Measurements from ENCODE around the gene ZFP92.
A peak's percentile ranks its signal among the peaks of the same experiment; 100 is the strongest.
"Not testable (repeated sequence)": the region's sequence is repeated elsewhere in the genome, so short reads cannot be mapped to it uniquely, and the experiment has no call there.

ZFP92 gene

DNA sequence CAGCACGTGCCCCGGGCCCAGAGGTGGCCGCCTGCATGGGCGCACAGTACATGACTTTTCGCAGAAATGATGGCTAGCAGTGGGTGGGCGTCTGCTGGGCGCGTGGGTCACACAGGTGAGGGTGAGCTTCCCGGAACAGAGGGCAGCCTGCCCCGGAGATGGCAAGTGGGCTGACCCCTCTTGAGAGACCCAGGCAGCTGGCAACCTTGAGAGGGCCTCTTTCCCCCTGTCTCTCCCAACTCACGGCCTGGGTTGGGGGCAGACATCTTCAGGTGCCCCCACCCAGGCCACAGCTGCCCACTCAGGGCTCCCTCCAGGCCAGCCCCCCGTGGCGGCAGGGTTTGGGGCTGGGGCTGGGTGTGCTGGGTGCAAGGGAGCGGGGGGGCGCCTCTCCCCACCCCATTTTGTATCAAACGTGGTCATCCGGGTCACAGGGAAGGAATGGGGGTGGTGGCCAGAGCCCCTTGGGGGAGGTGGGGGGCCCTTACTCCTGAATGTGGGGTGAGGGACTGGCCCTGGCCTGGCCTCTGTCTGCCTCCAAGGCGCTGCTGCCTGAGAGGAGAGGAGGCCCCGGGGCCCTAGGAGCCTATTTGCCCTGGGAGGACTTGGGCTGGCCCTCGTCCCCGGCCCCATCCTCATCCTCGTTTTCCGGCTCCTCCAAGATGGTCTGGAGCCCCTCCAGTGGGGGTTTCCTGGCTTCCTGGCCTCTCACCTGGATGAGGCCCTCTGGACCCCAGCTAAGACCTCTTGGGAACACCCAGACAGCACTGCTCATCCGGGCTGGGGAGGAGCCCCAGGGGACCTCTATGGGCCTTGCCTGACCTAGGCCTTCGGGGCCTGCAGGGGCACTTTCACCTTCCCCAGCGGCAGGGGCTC is 14.7 kb upstream of the ZFP92 start:
- TF ChIP-seq, protein P1, sequence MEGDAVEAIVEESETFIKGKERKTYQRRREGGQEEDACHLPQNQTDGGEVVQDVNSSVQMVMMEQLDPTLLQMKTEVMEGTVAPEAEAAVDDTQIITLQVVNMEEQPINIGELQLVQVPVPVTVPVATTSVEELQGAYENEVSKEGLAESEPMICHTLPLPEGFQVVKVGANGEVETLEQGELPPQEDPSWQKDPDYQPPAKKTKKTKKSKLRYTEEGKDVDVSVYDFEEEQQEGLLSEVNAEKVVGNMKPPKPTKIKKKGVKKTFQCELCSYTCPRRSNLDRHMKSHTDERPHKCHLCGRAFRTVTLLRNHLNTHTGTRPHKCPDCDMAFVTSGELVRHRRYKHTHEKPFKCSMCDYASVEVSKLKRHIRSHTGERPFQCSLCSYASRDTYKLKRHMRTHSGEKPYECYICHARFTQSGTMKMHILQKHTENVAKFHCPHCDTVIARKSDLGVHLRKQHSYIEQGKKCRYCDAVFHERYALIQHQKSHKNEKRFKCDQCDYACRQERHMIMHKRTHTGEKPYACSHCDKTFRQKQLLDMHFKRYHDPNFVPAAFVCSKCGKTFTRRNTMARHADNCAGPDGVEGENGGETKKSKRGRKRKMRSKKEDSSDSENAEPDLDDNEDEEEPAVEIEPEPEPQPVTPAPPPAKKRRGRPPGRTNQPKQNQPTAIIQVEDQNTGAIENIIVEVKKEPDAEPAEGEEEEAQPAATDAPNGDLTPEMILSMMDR (IDR thresholded peaks at IDR 0.05; ENCODE audit: insufficient read depth, low read depth, low read length, missing control alignments) = no peak
- no peak overlapping the region for H3K4me3 ChIP-seq (ENCODE audit: low read depth, low read length)
- DNase-seq (ENCODE audit: low read depth) = no peak

DNA sequence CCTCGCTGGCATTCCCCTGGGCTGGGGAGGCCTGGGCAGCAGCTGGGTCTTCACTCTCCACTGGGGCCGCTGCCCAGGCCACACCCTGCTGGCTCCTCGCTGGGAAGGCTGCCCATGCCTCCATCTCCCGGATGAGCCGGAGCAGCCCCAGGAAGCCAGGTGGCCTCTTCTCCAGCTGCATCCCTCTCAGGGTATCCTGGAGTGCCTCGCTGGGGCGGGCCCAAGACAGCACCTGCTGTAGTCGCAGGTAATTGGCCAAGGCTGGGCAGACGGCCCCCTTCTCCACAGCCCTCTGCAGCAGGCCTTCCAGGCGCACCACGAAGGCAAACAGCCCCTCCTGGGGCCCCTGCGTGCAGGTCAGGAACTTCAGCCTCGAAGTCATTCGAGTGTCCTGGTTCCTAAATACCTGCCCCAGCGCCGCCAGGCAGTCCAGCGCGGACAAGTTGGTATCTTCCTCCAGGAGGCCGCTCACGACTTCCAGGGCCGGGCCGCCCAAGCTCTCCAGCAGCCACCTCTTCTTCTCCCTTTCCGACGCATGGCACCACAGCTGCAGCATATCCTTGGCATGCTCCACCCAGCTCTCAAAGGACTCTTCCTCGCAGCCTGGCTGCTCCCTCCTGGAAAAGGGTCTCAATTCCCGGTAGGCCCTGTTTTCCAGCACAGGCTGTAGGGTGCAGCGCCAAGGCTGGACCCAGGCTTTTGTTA is 13.9 kb upstream of the ZFP92 start:
- DNase-seq (ENCODE audit: low read depth) = no peak

DNA sequence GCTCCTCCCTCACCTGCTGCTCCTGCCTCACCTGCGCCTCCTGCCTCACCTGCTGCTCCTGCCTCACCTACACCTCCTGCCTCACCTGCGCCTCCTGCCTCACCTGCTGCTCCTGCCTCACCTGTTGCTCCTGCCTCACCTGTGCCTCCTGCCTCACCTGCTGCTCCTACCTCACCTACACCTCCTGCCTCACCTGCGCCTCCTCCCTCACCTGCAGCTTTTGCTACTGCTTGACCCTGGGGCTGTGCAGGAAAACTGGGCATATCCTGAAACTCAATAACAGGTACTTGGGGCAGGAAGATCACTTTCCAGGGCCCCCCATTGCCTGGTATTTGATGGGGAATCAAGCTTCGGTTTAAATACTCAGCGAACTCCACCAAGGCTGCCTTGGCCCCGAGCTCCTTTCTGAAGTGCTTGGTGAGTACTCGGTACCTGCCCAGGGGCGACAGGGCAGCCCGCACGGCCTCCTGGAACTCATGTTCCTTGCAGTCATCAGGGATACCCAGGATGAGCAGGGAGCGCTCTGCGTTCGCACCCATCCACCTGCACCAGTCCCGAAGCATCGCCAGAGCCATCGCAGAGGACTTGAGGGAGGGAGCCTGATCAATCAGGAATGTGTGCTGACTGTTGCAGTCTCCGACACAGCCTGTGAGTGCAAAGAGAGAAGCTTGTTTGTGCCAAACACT is 12.9 kb upstream of the ZFP92 start:
- TF ChIP-seq, protein P1 (IDR thresholded peaks at IDR 0.05; ENCODE audit: insufficient read depth, low read depth, low read length, missing control alignments) = no peak
- H3K4me3 ChIP-seq (ENCODE audit: low read depth, low read length) = no peak overlapping the region
- no peak for DNase-seq (ENCODE audit: low read depth)

More for the DNA sequence above, 13.9 kb upstream of the ZFP92 start:
- no peak overlapping the region for H3K4me3 ChIP-seq (ENCODE audit: low read depth, low read length)
- TF ChIP-seq, protein P1 (IDR thresholded peaks at IDR 0.05; ENCODE audit: insufficient read depth, low read depth, low read length, missing control alignments) = no peak

- no peak overlapping the region for H3K4me3 ChIP-seq (ENCODE audit: low read depth, low read length)
- DNase-seq (ENCODE audit: low read depth) = peak; percentile 55
- TF ChIP-seq, protein P1 (IDR thresholded peaks at IDR 0.05; ENCODE audit: insufficient read depth, low read depth, low read length, missing control alignments) = peak; percentile 88
Observed at GRCh38 chrX:153400146-153401132, 10.8 kb upstream of the ZFP92 start.

DNA sequence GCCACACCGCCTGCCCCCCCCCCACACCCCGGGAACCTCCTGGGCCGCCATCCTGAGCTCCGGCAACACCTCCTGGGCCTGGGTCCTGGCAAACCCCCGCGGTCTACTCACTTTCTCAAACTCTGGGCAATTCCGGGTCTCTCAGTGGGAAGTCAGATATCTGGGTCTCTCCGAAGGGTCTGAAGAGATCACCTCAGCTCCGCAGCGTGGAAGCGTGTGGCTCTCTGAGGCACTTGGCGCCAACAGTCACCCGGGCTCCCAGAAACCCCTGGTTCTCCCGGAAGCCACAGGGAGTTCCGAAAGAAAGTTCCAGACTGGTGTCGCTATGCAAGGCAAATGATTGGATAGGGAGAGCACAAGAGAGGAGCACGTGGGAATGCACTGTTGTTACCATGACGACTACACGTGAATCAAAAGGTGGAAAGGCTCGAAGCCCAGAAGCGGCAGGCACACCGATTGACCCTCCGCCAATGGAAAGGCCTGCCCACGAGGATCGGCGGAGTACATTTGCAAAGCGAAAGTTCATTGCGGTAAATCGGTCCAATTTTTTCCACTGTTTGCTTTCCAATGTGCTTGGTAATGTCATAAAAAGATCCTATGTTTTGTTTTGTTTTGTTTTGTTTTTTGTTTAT is 10.0 kb upstream of the ZFP92 start, which contains the start of gene PNMA6E:
Gene PNMA6E, minus strand, starts transcription at position 218 of the 632 bp plus-strand sequence. CDS start 2,501 bp downstream, outside the sequence.
- no peak within 1 kb of the TSS for H3K4me3 ChIP-seq (ENCODE audit: low read depth, low read length)
- no peak for DNase-seq (ENCODE audit: low read depth)
- TF ChIP-seq, protein P1 (IDR thresholded peaks at IDR 0.05; ENCODE audit: insufficient read depth, low read depth, low read length, missing control alignments) = no peak

DNA sequence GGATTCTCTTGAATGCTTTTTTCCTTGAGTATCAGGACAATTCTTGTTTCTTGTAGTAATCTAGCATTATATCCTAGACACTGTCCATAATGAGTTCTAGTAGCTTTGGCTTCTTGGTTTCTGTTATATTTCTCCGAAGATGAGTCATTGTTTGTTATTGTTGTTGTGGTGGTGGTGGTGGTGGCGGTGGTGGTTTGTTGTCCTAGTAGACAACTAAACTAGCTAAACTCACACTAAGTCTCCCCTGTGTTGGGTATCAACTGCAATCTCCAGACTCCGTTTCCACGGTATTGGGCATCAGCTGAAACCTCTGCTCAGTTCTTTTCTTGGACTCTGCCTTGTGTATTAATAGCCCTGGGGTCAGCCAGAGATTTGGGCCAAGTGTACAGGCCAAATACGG is 6.9 kb upstream of the ZFP92 start:
- not testable (repeated sequence) for H3K4me3 ChIP-seq (ENCODE audit: low read depth, low read length); DNase-seq (ENCODE audit: low read depth)

Measured in GM12865 (cell line).